ENCODE measurements around the gene SLAMF8.

SLAMF8 gene

GRCh38 chr1:159862031-159862430 lies 35.4 kb downstream of the SLAMF8 start:
- Histone ChIP-seq H3K9me3 (ENCODE audit: insufficient read depth, low read length) (no peaks in the 10 kb centered on the region), H3K4me2 (ENCODE audit: low read length) (no peak overlapping the region), H3K36me3 (replicated peaks; ENCODE audit: low read depth, low read length) (no peaks in the 10 kb centered on the region), H4K20me1 (ENCODE audit: insufficient read depth, low read length) (no peaks in the 10 kb centered on the region), H3K4me3 (ENCODE audit: low read length) (no peak overlapping the region), H3K27ac (ENCODE audit: low read length) (no peak overlapping the region), H3K79me2 (ENCODE audit: low read length) (no peaks in the 10 kb centered on the region), H3K4me1 (ENCODE audit: low read length) (no peaks in the 10 kb centered on the region), H3K27me3 (ENCODE audit: low read depth, low read length) (peaks cover 19% of the 10 kb centered on the region), H2AFZ (ENCODE audit: low read depth, low read length) (no peak overlapping the region), H3K9ac (ENCODE audit: low read length) (no peak overlapping the region)
- TF ChIP-seq, protein P1, sequence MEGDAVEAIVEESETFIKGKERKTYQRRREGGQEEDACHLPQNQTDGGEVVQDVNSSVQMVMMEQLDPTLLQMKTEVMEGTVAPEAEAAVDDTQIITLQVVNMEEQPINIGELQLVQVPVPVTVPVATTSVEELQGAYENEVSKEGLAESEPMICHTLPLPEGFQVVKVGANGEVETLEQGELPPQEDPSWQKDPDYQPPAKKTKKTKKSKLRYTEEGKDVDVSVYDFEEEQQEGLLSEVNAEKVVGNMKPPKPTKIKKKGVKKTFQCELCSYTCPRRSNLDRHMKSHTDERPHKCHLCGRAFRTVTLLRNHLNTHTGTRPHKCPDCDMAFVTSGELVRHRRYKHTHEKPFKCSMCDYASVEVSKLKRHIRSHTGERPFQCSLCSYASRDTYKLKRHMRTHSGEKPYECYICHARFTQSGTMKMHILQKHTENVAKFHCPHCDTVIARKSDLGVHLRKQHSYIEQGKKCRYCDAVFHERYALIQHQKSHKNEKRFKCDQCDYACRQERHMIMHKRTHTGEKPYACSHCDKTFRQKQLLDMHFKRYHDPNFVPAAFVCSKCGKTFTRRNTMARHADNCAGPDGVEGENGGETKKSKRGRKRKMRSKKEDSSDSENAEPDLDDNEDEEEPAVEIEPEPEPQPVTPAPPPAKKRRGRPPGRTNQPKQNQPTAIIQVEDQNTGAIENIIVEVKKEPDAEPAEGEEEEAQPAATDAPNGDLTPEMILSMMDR (IDR thresholded peaks at IDR 0.05; ENCODE audit: low read depth, low read length): no peak
- no peak for TF ChIP-seq EZH2phosphoT487 (IDR thresholded peaks at IDR 0.05; ENCODE audit: low read depth)

DNA sequence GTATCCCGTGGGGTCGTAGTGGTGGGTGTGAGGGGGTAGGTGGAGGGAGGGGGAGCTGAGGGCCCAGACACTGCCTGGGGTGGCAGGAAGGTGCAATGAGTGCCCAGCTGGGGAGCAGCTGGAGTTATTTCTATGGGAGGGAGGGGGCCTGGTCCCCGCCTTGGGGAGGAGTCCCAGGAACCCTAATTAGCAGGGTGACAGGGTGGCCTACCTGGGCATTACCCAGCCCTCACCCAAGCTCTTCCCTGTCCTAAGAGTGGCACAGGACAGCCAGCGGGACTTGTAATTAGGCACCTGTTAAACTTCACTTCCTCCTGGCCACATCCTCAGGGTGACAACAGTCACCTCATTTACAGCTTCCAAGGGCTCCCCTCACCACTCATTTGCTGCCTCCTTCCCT lies 35.9 kb downstream of the SLAMF8 start, which contains the start of gene VSIG8:
Gene VSIG8 (minus strand): TSS at position 101 of the 400 bp plus-strand sequence. CDS start 136 bp downstream, outside the sequence.
- Histone ChIP-seq H3K27ac (ENCODE audit: low read length) (no peak within 1 kb of the TSS), H4K20me1 (ENCODE audit: insufficient read depth, low read length) (no peaks in the 10 kb centered on the region), H2AFZ (ENCODE audit: low read depth, low read length) (no peak within 1 kb of the TSS), H3K79me2 (ENCODE audit: low read length) (no peaks in the 10 kb centered on the region), H3K9ac (ENCODE audit: low read length) (no peak within 1 kb of the TSS), H3K27me3 (ENCODE audit: low read depth, low read length) (peaks cover 19% of the 10 kb centered on the region), H3K36me3 (replicated peaks; ENCODE audit: low read depth, low read length) (no peaks in the 10 kb centered on the region), H3K9me3 (ENCODE audit: insufficient read depth, low read length) (no peaks in the 10 kb centered on the region), H3K4me2 (ENCODE audit: low read length) (no peak within 1 kb of the TSS), H3K4me1 (ENCODE audit: low read length) (no peaks in the 10 kb centered on the region), H3K4me3 (ENCODE audit: low read length) (no peak within 1 kb of the TSS)
- TF ChIP-seq, protein P1 (IDR thresholded peaks at IDR 0.05; ENCODE audit: low read depth, low read length): no peak
- no peak for TF ChIP-seq EZH2phosphoT487 (IDR thresholded peaks at IDR 0.05; ENCODE audit: low read depth)

DNA sequence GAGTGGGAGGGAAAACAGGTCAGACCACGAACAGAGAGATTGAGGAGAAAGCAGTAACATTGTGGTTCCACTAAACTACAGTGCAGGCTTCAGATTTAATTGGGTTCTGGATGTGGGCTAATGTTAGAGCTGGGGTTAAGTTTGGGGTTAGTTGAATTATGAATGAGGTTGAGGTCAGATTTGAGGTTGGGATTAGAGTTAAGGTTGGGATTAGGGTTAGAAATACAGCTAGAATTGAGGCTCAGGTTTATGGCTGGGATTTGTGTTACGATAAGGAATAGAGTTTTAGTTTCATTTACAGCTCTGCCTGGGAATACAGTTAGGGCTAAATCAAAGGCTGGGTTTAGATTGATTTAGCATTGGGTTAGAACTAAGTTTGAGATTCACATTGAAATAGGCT lies 37.6 kb downstream of the SLAMF8 start:
- H2AFZ ChIP-seq (ENCODE audit: low read depth, low read length): no peak overlapping the region
- H3K9ac ChIP-seq (ENCODE audit: low read length): no peak overlapping the region
- no peaks in the 10 kb centered on the region for H3K79me2 ChIP-seq (ENCODE audit: low read length)
- H3K36me3 ChIP-seq (replicated peaks; ENCODE audit: low read depth, low read length): no peaks in the 10 kb centered on the region
- H3K27ac ChIP-seq (ENCODE audit: low read length): no peak overlapping the region
- H3K4me2 ChIP-seq (ENCODE audit: low read length): no peak overlapping the region
- 0 out of 2 replicates have a peak, but pooled peaks cover 3% of the 10 kb centered on the region for H3K4me1 ChIP-seq (ENCODE audit: low read length)
- H3K4me3 ChIP-seq (ENCODE audit: low read length): no peak overlapping the region
- no peaks in the 10 kb centered on the region for H3K9me3 ChIP-seq (ENCODE audit: insufficient read depth, low read length)
- peaks cover 19% of the 10 kb centered on the region for H3K27me3 ChIP-seq (ENCODE audit: low read depth, low read length)
- H4K20me1 ChIP-seq (ENCODE audit: insufficient read depth, low read length): no peaks in the 10 kb centered on the region
- TF ChIP-seq, protein P1 (IDR thresholded peaks at IDR 0.05; ENCODE audit: low read depth, low read length): no peak
- no peak for TF ChIP-seq EZH2phosphoT487 (IDR thresholded peaks at IDR 0.05; ENCODE audit: low read depth)

DNA sequence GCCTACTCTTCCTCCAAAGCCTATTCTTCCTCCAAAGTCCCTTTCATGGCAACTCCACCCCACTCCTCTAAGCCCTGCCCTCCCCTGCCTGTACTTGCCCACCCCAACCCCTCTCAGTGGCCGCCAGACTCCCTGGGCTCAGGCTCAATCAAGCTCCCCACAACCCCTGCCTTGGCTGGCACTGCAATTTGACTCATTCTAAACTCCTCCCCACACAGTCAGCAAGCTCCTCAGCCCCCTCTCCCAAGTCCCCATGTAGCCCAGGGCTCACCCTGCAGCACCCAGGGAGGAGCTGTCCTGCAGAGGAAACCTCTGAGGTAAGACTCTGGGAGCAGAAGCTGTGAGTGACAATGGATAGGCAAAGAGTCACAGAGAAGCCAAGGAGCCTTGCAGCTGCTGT lies 39.4 kb downstream of the SLAMF8 start:
- no peak overlapping the region for H3K4me2 ChIP-seq (ENCODE audit: low read length)
- no peak overlapping the region for H2AFZ ChIP-seq (ENCODE audit: low read depth, low read length)
- H3K27ac ChIP-seq (ENCODE audit: low read length): no peak overlapping the region
- H3K4me1 ChIP-seq (ENCODE audit: low read length): 0 out of 2 replicates have a peak, but pooled peaks cover 3% of the 10 kb centered on the region
- H3K9ac ChIP-seq (ENCODE audit: low read length): no peak overlapping the region
- H3K4me3 ChIP-seq (ENCODE audit: low read length): no peak overlapping the region
- no peaks in the 10 kb centered on the region for H3K9me3 ChIP-seq (ENCODE audit: insufficient read depth, low read length)
- no peaks in the 10 kb centered on the region for H3K79me2 ChIP-seq (ENCODE audit: low read length)
- H3K27me3 ChIP-seq (ENCODE audit: low read depth, low read length): peaks cover 14% of the 10 kb centered on the region
- TF ChIP-seq, protein P1 (IDR thresholded peaks at IDR 0.05; ENCODE audit: low read depth, low read length): no peak
- TF ChIP-seq EZH2phosphoT487 (IDR thresholded peaks at IDR 0.05; ENCODE audit: low read depth): no peak
- H4K20me1 ChIP-seq (ENCODE audit: insufficient read depth, low read length): no peaks in the 10 kb centered on the region
- H3K36me3 ChIP-seq (replicated peaks; ENCODE audit: low read depth, low read length): no peaks in the 10 kb centered on the region

Data from OCI-LY3 (cell line).